Ovary (tissue), 9 donors: ENCODE results near the gene UBFD1. TPM values are rescaled to one million over a fixed set of nuclear protein-coding genes. Genes with fewer than 3 reads are reported as not detected.

Experiments
- DNase-seq, 5 donors: peaks; one replicate each; pipeline ENCODE4 v3.0.0-alpha.2; 2019 to 2020
- H3K27ac ChIP-seq, 2 donors: fragments of 200-600 bp; one replicate each; pipeline versions ENCODE4 v1.5.1 to v1.8.0; 2019 to 2022
- H3K27me3 ChIP-seq: fragments of 200-600 bp; one replicate; pipeline ENCODE4 v1.8.0; 2022
- H3K36me3 ChIP-seq: fragments of 200-600 bp; sonication (generic); one replicate; pipeline ENCODE4 v1.5.1; 2019
- H3K4me1 ChIP-seq: one replicate; pipeline ENCODE4 v1.8.1; 2013; ENCODE audit warnings: mild to moderate bottlenecking, moderate library complexity; ENCODE audit not compliant: insufficient read depth
- H3K4me3 ChIP-seq: fragments of 200-600 bp; sonication (generic); one replicate; pipeline ENCODE4 v1.5.1; 2017
- H3K9me3 ChIP-seq, 2 donors: fragments of 200-600 bp in 1 of 2; sonication (generic) in 1 of 2; one replicate each; pipeline versions ENCODE4 v1.5.1 to v1.8.1; 2013 to 2019; ENCODE audit warnings: mild to moderate bottlenecking in 1 of 2, moderate library complexity in 1 of 2
- CTCF ChIP-seq, 3 donors: fragments of 450-650 bp in 2 of 3; fragments of 200-600 bp in 1 of 3; IDR thresholded peaks; one replicate each; pipeline versions ENCODE4 v1.5.1 to v1.8.0; 2016 to 2022; ENCODE audit warnings: antibody characterized with exemption in 3 of 3, mild to moderate bottlenecking in 1 of 3
- EP300 ChIP-seq: sonication (generic); formaldehyde crosslinking; IDR thresholded peaks from one replicate; pipeline ENCODE4 v1.6.1; 2017; ENCODE audit warnings: antibody characterized with exemption
- POLR2A ChIP-seq: fragments of 450-650 bp; IDR thresholded peaks from one replicate; pipeline ENCODE4 v1.6.1; 2017; ENCODE audit warnings: antibody characterized with exemption, mild to moderate bottlenecking, moderate library complexity
- WGBS, 3 donors: extraction: QIAGEN DNeasy Blood & Tissue Kit in 1 of 3; methylation state at CpG; one replicate each; pipeline versions ENCODE4 v1.1.5 to v1.1.7; 2013 to 2017; 5-methylcytosine and 5-hydroxymethylcytosine counted together
- intact Hi-C, 4 donors: fragments of 100-400 bp; cut with DNase I; formaldehyde crosslinking; loops; one replicate each; pipeline versions ENCODE4 v1.11.0 to v1.15.1; 2022 to 2023
- polyA plus RNA-seq, 2 donors: library from polyadenylated mRNA; stranded (reverse); fragments of 200-250 nt in 1 of 2; fragments of 350-450 nt in 1 of 2; fragmentation: Illumina TruSeq in 1 of 2; extraction: RNeasy Lipid Tissue Mini Kit (QIAGEN cat#74804) in 1 of 2; gene quantifications; one replicate each; pipeline ENCODE4 v1.2.3, GENCODE V29; 2013 to 2014
- total RNA-seq, 7 donors: library from RNA; depleted of rRNA in 2 of 7; stranded (reverse); fragments of >200 nt in 2 of 7; fragmentation: NEBNext Ultra II Directional in 3 of 7; extraction: Animal tissue kit (Norgen Biotek cat#: 25700) in 3 of 7; gene quantifications; one replicate each; pipeline versions ENCODE4 v1.1.0 to v1.2.4, GENCODE V29; 2016 to 2023
- donor health status: DM: no; HTN: no; CAD: no; lungs with moderate emphysema.
- donor health status: DM: no; HTN: no; CAD: no.
- donor health status: Bipolar disorder and iron deficiency.
- donor health status: DM: yes; HTN: yes; CAD: no.
- donor health status: DM: no; HTN: no; CAD: no.
- donor health status: DM: yes; HTN: yes; CAD: no.

UBFD1 gene
- total and polyA plus RNA-seq, 9 donors = 13.8 to 67.4 (median 54.0) TPM

GRCh38 chr16:23528644-23529310, 28.8 kb upstream of the UBFD1 start:
- no peak for DNase-seq
- Histone ChIP-seq H3K9me3 (no peaks in the 10 kb centered on the region), H3K27ac (no peak overlapping the region), H3K27me3 (no peaks in the 10 kb centered on the region), H3K4me3 (no peak overlapping the region), H3K36me3 (no peaks in the 10 kb centered on the region), H3K4me1 (no peaks in the 10 kb centered on the region)
- WGBS, 3 donors = 94 to 96% (median 94%) methylated on average over 10 of the region's 10 CpGs
- TF ChIP-seq EP300 (no peak), POLR2A (no peak), CTCF (IDR thresholded peaks at IDR 0.05) (no peak)
- intact Hi-C loops = no loop called here

GRCh38 chr16:23530062-23530461, 27.5 kb upstream of the UBFD1 start:
- Histone ChIP-seq H3K36me3 (no peaks in the 10 kb centered on the region), H3K4me3 (no peak overlapping the region), H3K9me3 (no peaks in the 10 kb centered on the region), H3K27ac (no peak overlapping the region), H3K4me1 (no peaks in the 10 kb centered on the region), H3K27me3 (no peaks in the 10 kb centered on the region)
- 88 to 92% (median 92%) methylated on average over 5 of the region's 5 CpGs for WGBS, 3 donors
- intact Hi-C loops = no loop called here
- TF ChIP-seq CTCF (IDR thresholded peaks at IDR 0.05) (no peak), EP300 (no peak), POLR2A (no peak)
- no peak for DNase-seq

- intact Hi-C loops = no loop called here
- Histone ChIP-seq H3K4me3 (no peak overlapping the region), H3K27ac (no peak overlapping the region), H3K27me3 (no peaks in the 10 kb centered on the region), H3K36me3 (no peaks in the 10 kb centered on the region), H3K9me3 (no peaks in the 10 kb centered on the region), H3K4me1 (no peaks in the 10 kb centered on the region)
- no peak for TF ChIP-seq POLR2A
- no peak for TF ChIP-seq EP300
- no peak for TF ChIP-seq CTCF (IDR thresholded peaks at IDR 0.05)
- WGBS, 3 donors = 81 to 92% (median 88%) methylated on average over 1 of the region's 1 CpG
- no peak for DNase-seq
Observed at GRCh38 chr16:23532448-23532847, 25.1 kb upstream of the UBFD1 start.

GRCh38 chr16:23534868-23535860, 22.4 kb upstream of the UBFD1 start:
- Histone ChIP-seq H3K27me3 (no peaks in the 10 kb centered on the region), H3K27ac (no peak overlapping the region), H3K4me3 (no peak overlapping the region), H3K4me1 (no peaks in the 10 kb centered on the region), H3K36me3 (no peaks in the 10 kb centered on the region), H3K9me3 (no peaks in the 10 kb centered on the region)
- TF ChIP-seq CTCF (IDR thresholded peaks at IDR 0.05) (no peak), EP300 (no peak), POLR2A (no peak)
- DNase-seq = no peak
- WGBS, 3 donors = 93 to 95% (median 93%) methylated on average over 19 of the region's 19 CpGs
- intact Hi-C loops = no loop called here
